ENCODE results near the gene NOD1. TPM values are rescaled to one million over a fixed set of nuclear protein-coding genes. Genes with fewer than 3 reads are reported as not detected.
"Not testable (repeated sequence)": the region's sequence is repeated elsewhere in the genome, so short reads cannot be mapped to it uniquely, and the experiment has no call there.

The NOD1 gene, protein sequence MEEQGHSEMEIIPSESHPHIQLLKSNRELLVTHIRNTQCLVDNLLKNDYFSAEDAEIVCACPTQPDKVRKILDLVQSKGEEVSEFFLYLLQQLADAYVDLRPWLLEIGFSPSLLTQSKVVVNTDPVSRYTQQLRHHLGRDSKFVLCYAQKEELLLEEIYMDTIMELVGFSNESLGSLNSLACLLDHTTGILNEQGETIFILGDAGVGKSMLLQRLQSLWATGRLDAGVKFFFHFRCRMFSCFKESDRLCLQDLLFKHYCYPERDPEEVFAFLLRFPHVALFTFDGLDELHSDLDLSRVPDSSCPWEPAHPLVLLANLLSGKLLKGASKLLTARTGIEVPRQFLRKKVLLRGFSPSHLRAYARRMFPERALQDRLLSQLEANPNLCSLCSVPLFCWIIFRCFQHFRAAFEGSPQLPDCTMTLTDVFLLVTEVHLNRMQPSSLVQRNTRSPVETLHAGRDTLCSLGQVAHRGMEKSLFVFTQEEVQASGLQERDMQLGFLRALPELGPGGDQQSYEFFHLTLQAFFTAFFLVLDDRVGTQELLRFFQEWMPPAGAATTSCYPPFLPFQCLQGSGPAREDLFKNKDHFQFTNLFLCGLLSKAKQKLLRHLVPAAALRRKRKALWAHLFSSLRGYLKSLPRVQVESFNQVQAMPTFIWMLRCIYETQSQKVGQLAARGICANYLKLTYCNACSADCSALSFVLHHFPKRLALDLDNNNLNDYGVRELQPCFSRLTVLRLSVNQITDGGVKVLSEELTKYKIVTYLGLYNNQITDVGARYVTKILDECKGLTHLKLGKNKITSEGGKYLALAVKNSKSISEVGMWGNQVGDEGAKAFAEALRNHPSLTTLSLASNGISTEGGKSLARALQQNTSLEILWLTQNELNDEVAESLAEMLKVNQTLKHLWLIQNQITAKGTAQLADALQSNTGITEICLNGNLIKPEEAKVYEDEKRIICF
- total RNA-seq (2014; rRNA removed) = 14.3 and 17.5 TPM in 2 replicates
- polyA plus RNA-seq (2012) = 4.4 TPM

DNA sequence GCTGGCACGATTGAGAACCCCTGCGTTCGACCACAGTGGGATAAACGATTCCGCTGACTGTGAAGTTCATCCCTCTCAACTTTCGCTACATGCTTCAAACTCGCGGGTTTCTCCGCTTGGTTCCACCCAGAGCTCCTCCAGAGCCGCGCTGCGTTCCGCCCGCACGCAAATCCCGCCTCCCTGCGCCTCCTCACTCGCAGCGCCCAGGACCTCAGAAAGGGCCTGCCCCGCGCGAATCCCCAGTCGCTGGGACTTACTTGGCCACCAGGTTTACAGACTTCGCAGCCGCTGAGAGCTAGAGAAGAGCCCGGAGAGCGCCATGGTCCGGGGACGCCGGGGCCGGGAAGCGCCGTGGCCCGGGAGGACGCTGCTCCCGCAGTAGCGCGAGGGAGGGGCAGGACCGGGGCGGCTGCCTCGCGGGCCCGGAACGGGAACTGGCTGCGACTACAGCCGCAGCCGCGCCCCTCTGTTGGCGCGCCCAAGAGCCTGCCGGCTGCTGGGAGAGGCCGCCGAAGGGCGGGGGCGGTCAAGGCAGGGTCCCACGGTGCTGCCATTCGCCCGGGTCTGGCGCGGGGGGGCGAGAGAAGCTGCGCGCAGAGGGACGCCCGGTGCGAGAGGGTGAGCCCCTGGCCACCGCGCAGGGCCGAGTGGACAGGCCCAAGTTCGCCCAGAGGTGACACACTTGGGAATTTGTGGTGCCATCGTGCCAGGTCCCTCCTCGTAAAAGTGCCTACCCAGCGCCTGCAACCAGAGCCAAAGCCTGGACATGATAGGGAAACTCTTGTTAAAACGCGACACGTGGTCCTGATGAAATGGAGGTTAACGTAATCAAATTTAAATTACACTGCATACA is at the start of gene NOD1:
Gene NOD1, minus strand, starts transcription at position 436 of the 853 bp plus-strand sequence. CDS start 21,863 bp downstream, outside the sequence.
- DNase-seq (ENCODE audit: low read depth) = peak; percentile 78

DNA sequence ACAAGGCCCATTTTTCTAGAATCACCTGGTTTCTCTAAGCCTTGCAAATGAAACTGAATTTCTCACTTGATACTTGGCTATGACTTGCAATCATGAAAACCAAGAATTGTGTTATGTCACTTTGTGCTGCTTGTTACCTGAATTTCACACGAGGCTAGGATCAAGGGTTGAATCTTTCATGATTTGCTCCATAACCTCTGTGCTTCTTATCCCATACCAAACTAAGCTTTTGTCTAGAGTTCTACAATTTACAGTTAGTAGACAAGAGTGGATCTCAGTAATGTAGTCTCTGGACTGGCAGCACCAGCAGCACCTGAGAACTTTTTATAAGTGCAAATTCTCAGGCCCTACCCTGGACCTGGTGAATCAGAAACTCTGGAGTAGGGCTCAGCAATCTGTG is 48.7 kb upstream of the NOD1 start:
- DNase-seq (ENCODE audit: low read depth) = not testable (repeated sequence)

- peak; percentile 34 for DNase-seq (ENCODE audit: low read depth)
These were observed 47.6 kb upstream of the NOD1 start for GRCh38 chr7:30526163-30526562.

GRCh38 chr7:30525429-30525828 is 46.8 kb upstream of the NOD1 start:
- DNase-seq (ENCODE audit: low read depth) = no peak

DNA sequence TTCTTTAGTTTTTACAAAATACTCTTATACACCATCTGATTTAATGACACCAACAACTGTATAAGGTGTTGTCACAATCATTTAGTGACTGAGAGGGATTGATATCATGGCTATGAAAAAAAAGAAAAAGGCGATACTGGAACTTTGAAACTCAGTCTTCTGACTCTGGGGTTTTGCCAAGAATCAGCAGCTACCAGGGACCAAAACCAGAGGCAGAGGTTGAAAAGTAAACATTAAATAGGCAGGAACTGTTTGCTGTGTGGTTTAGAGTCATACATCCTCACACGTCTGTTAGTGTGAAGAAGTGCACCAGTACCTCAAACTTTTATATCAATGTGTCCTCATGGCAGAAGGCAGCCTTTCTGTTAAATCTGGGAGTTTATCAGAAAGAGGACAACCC is 46.0 kb upstream of the NOD1 start:
- DNase-seq (ENCODE audit: low read depth) = no peak

- DNase-seq (ENCODE audit: low read depth) = no peak
These were observed 44.9 kb upstream of the NOD1 start for GRCh38 chr7:30523466-30523865.

DNA sequence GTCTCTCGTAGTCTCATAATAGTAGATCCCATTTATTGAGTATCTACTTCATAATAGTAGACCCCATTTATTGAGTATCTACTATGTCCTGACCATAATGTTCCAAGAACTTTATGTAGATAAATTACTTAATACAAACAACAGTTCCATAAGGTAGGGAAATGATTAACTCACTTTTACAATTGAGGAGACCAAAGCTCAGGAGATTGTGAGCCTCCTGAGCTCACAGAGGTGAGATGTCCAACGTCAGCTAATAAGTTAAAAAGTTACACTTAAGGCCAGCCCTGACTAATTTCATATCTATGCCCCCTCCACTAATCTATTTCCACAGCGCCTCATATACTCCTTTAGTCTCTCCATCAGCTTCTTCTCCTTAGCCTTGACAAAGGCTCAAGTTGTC is 43.6 kb upstream of the NOD1 start:
- no peak for DNase-seq (ENCODE audit: low read depth)

DNA sequence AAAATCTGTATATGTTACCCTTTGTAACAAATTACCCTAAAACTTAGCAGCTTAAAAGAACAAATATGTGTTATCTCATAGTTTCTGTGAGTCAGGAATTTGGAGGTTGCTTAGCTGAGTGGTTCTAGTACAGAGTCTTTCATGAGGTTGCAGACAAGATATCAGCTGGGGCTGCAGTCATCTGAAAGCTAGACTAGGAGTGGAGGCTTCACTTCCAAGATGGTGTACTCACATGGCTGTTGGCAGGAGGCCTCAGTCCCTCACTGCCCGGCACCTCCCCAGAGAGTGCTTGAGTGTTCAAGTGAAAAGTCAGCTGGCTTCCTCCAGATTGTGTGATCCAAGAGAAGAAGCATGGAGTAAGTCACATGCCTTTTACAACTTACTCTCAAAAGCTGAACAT is 42.9 kb upstream of the NOD1 start:
- peak; percentile 49 for DNase-seq (ENCODE audit: low read depth)

DNA sequence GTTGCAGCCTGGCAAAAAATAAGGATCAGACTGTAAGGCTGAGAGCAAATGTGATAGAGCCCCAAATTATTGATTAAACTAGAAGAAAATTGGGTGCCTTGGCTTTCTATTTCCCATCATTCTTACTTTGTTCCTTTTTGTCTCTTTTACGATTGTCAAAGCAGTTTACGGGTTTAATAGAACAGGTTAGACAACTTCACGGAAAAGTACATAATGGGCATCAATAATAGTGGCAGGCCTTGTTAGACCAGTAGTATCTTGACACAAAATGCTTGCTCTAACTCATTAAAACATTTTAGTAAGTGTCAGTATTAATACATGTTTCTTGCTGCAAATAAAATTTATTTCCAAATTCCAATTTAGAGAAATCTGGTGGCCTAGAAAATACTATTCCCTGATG is 40.5 kb upstream of the NOD1 start:
- DNase-seq (ENCODE audit: low read depth) = no peak

DNA sequence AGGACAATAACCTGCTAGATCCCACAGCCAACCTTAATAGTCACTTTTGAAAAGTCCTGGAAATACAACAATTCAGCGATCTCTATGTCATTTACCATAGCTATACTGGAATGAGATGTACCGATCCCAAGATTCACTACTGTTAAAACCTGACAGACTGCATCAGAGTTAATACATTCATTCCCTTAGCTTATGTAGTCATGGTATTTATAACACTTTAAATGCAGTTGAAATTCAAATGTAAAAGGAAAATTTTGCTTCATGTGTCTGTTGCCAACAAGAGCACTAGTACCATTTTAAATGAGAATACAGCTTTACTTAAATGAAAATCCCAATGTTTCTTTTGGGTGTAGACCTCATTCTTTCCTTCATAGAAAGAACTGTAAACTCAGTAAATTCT is 37.2 kb upstream of the NOD1 start:
- no peak for DNase-seq (ENCODE audit: low read depth)

DNA sequence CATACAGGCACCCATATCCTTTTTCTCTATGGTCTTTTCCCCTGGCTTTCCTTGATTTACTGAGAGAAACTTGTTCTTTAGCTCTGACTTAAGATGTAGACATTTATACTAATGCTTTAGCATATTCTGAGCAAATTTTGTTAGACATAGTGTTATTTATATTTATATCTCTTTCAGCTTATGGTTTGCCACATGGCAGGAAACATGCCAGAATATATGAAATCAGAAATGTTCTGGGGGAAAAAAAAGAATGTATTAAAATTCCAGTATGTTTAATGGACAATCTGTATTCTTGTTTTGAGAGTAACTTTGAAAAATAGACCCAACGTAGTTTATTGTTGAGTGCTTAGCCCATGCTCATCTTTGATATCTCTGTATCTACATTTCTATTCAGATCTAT is 36.2 kb upstream of the NOD1 start:
- no peak for DNase-seq (ENCODE audit: low read depth)

- no peak for DNase-seq (ENCODE audit: low read depth)
These were observed 35.6 kb upstream of the NOD1 start for GRCh38 chr7:30514177-30514576.

- no peak for DNase-seq (ENCODE audit: low read depth)
These were observed 35.2 kb upstream of the NOD1 start for GRCh38 chr7:30513762-30514161.

- DNase-seq (ENCODE audit: low read depth) = no peak
These were observed 33.5 kb upstream of the NOD1 start for GRCh38 chr7:30511973-30512662.

DNA sequence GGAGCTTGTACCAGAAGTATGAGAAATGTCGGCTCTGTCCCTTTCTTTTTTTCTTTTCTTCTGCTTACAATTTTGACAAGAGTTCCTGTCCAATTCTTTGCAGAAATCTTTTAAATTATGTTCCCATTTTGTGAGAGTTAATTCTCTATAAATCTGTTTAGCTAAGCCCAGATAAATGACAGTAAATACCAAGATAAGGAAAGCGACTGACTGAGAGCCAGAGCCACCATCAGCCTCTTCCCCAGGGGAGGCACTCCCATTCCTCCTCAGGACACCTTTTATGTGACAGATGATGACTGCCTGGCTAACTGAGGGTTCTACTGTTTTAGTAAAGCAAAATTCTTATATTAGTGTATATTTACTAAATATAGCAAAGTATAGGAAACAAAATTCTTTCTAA is 32.9 kb upstream of the NOD1 start:
- no peak for DNase-seq (ENCODE audit: low read depth)

DNA sequence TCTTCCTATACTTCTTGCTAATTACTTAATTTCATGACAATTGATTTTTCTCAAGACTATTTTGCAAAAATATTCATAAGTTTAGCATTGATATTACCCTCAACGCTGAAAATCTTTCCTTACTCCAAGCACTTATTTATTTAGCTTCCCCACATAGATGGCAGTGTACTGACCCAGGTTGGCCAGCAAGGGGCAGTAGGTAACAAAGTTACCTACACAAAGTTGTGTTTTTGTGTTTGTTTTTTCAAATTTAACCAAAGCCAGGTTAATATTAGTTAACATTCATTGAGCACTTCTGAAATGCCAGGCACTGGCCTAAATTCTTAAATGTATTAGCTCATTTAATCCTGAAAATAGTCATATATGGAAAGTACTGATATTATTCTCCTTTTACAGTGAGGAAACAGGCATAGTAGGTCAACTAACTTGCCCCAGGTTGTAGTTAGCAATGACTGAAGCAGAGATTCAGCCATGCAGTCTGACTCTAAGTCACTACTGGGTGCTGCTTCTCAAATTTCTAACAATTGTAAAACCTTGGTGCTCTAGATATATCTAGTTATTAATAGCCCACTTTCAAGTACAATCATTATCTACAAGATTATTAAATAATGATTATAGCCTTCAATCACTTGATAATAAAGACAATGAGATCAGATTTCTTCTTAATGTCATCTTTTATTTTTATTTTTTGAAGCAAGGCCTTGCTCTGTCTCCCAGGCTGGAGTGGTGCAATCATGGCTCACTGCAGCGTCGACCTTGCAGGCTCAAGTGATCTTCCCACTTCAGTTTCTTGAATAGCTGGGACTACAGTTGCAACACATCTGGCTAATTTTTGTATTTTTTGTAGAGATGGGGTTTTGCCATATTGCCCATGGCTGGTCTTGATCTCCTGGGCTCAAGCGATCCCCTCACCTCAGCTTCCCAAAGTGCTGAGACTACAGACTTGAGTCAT is 31.8 kb upstream of the NOD1 start:
- peak; percentile 46 for DNase-seq (ENCODE audit: low read depth)

- DNase-seq (ENCODE audit: low read depth) = not testable (repeated sequence)
These were observed 30.7 kb upstream of the NOD1 start for GRCh38 chr7:30509171-30509857.

GRCh38 chr7:30507346-30507900 is 28.8 kb upstream of the NOD1 start:
- not testable (repeated sequence) for DNase-seq (ENCODE audit: low read depth)
